ENCODE measurements around the gene STRADA.

STRADA gene

DNA sequence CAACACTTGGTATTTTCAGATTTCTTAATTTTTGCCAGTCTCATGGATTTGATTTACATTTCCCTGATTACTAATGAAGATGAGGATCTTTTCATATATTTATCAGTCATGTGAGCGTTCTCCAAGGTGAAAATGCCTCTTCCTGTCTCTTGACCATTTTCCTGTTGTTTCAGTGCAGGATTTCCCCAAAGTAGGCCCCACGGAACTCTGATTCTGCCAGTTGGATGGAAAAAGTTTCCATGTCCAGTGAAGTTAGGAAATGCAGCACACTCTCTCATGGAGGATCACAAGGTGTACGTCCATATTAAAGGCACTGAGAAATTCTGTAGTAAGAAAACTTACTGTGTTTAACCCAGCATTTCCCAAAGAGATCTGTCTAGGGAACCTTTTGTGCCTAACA is 25.2 kb downstream of the STRADA start:
- H3K27ac ChIP-seq, result no peak overlapping the region
- no peaks in the 10 kb centered on the region for H3K27me3 ChIP-seq (ENCODE audit: insufficient read depth, low read depth)
- H3K36me3 ChIP-seq (ENCODE audit: insufficient read depth), result no peaks in the 10 kb centered on the region
- H3K9ac ChIP-seq, result no peak overlapping the region
- no peaks in the 10 kb centered on the region for H3K79me2 ChIP-seq (ENCODE audit: insufficient read depth, low read depth)
- no peaks in the 10 kb centered on the region for H3K4me1 ChIP-seq (ENCODE audit: low read depth, poor library complexity, severe bottlenecking)
- TF ChIP-seq, protein P1, sequence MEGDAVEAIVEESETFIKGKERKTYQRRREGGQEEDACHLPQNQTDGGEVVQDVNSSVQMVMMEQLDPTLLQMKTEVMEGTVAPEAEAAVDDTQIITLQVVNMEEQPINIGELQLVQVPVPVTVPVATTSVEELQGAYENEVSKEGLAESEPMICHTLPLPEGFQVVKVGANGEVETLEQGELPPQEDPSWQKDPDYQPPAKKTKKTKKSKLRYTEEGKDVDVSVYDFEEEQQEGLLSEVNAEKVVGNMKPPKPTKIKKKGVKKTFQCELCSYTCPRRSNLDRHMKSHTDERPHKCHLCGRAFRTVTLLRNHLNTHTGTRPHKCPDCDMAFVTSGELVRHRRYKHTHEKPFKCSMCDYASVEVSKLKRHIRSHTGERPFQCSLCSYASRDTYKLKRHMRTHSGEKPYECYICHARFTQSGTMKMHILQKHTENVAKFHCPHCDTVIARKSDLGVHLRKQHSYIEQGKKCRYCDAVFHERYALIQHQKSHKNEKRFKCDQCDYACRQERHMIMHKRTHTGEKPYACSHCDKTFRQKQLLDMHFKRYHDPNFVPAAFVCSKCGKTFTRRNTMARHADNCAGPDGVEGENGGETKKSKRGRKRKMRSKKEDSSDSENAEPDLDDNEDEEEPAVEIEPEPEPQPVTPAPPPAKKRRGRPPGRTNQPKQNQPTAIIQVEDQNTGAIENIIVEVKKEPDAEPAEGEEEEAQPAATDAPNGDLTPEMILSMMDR (conservative IDR thresholded peaks at IDR 0.05; ENCODE audit: low read depth, low read length), result no peak
- H3K4me3 ChIP-seq (IDR thresholded peaks at IDR 0.05; ENCODE audit: insufficient read depth, low read depth, low read length), result no peak overlapping the region
- no peak overlapping the region for H2AFZ ChIP-seq (ENCODE audit: low read depth)
- H3K4me2 ChIP-seq, result no peak overlapping the region
- no peaks in the 10 kb centered on the region for H4K20me1 ChIP-seq (ENCODE audit: insufficient read depth)

DNA sequence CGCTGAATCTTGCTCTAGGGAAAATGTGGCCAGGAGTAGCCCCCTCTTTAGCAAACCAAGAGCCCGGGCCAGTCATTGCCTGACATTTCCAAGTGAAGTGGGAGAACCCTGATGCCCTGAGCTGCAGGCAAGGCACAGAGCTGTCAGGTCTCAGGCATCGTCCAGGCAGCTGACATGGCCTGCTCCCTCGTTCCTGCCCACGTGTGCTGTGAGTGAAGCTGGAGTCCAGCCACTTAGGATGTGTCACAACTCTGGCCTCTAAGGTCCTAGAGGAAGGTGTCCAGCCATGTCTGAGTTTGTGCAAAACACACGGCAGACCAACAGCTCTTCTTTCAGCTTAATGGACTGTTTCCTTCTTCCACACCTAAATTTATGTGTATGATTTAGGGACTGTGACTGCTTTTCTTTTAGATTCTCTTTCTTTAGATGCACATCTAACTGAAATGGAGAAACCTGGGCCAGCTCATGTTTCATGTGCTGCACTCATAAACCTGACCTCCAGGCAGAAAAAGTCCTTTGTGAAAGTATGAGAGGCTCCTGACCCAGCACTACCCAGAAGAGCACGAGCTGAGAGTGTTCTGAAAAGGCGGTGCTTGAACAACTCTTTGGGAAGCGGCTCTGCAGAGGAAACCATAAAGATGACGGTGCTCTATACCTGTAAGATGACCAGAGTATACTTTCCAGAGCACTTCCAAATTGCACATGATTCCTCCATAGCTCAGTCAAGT is 26.9 kb downstream of the STRADA start:
- no peak overlapping the region for H3K27ac ChIP-seq
- H3K79me2 ChIP-seq (ENCODE audit: insufficient read depth, low read depth), result no peaks in the 10 kb centered on the region
- H3K4me3 ChIP-seq (IDR thresholded peaks at IDR 0.05; ENCODE audit: insufficient read depth, low read depth, low read length), result no peak overlapping the region
- H3K4me1 ChIP-seq (ENCODE audit: low read depth, poor library complexity, severe bottlenecking), result no peaks in the 10 kb centered on the region
- H4K20me1 ChIP-seq (ENCODE audit: insufficient read depth), result no peaks in the 10 kb centered on the region
- no peak overlapping the region for H2AFZ ChIP-seq (ENCODE audit: low read depth)
- TF ChIP-seq, protein P1 (conservative IDR thresholded peaks at IDR 0.05; ENCODE audit: low read depth, low read length), result no peak
- H3K27me3 ChIP-seq (ENCODE audit: insufficient read depth, low read depth), result no peaks in the 10 kb centered on the region
- no peaks in the 10 kb centered on the region for H3K36me3 ChIP-seq (ENCODE audit: insufficient read depth)
- no peak overlapping the region for H3K9ac ChIP-seq
- no peak overlapping the region for H3K4me2 ChIP-seq

DNA sequence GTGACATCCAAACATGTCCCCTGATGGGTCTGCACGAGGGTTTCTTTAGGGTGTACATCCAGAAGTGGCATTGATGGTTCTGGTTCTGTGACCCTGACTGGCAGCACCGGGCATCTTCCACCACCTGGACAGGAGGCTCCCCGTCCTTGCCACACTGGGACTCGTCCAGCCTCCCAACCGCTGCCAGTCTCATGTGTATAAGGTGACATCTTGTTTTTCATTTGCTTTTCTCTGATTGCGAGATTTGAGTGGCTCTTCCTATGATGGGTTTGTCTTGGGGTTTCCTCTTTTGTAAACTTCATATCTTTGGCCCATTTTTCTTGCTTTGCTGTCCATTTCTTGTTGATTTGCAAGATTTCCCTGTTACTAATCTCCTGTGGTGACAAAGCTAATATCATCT is 32.5 kb downstream of the STRADA start:
- Histone ChIP-seq H3K4me1 (ENCODE audit: low read depth, poor library complexity, severe bottlenecking) (no peaks in the 10 kb centered on the region), H4K20me1 (ENCODE audit: insufficient read depth) (no peaks in the 10 kb centered on the region), H3K79me2 (ENCODE audit: insufficient read depth, low read depth) (no peaks in the 10 kb centered on the region), H2AFZ (ENCODE audit: low read depth) (no peak overlapping the region), H3K27ac (no peak overlapping the region), H3K4me2 (no peak overlapping the region), H3K36me3 (ENCODE audit: insufficient read depth) (no peaks in the 10 kb centered on the region), H3K4me3 (IDR thresholded peaks at IDR 0.05; ENCODE audit: insufficient read depth, low read depth, low read length) (no peak overlapping the region), H3K9ac (no peak overlapping the region), H3K27me3 (ENCODE audit: insufficient read depth, low read depth) (no peaks in the 10 kb centered on the region)
- TF ChIP-seq, protein P1 (conservative IDR thresholded peaks at IDR 0.05; ENCODE audit: low read depth, low read length), result no peak

DNA sequence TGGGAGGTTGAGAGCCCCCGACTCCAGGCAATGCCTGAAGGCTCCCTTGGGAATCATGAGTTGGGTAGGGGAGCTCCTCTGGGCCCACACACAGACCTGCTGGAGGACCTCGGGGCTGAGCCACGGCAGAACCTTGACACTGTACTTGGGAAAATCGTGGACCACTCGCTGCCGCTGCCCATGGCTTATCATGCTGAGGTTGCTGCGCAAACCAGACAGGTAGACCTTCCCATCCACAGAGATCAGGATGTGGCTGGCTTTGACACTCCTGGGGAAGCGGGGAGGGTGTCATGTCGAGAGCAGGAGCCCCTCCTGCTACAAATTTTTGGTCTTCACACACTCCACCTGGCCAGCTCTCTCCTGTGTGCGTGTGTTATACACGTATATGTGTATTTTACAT is 34.4 kb downstream of the STRADA start:
- Histone ChIP-seq H3K4me2 (no peak overlapping the region), H3K27ac (no peak overlapping the region), H3K4me3 (IDR thresholded peaks at IDR 0.05; ENCODE audit: insufficient read depth, low read depth, low read length) (no peak overlapping the region), H3K79me2 (ENCODE audit: insufficient read depth, low read depth) (no peaks in the 10 kb centered on the region), H3K4me1 (ENCODE audit: low read depth, poor library complexity, severe bottlenecking) (no peaks in the 10 kb centered on the region), H3K9ac (no peak overlapping the region), H4K20me1 (ENCODE audit: insufficient read depth) (no peaks in the 10 kb centered on the region), H3K27me3 (ENCODE audit: insufficient read depth, low read depth) (no peaks in the 10 kb centered on the region), H2AFZ (ENCODE audit: low read depth) (no peak overlapping the region), H3K36me3 (ENCODE audit: insufficient read depth) (no peaks in the 10 kb centered on the region)
- TF ChIP-seq, protein P1 (conservative IDR thresholded peaks at IDR 0.05; ENCODE audit: low read depth, low read length), result no peak

Measured in KMS-11 (cell line).